Stomach (tissue), 4 donors: ENCODE measurements around the gene STPG4.

Source experiments
- CTCF ChIP-seq, 7 experiments: fragments of 450-650 bp in 4 of 7; fragments of 200-600 bp in 3 of 7; sonication (generic) in 3 of 7; IDR thresholded peaks; one replicate each; pipeline ENCODE4 v1.5.1; 2016 to 2019; ENCODE audit warnings: antibody characterized with exemption in 7 of 7, control low read depth in 2 of 7, mild to moderate bottlenecking in 1 of 7
- EP300 ChIP-seq: sonication (generic); formaldehyde crosslinking; IDR thresholded peaks from one replicate; pipeline ENCODE4 v1.6.1; 2017; ENCODE audit warnings: antibody characterized with exemption
- POLR2AphosphoS5 ChIP-seq, 3 donors: sonication (generic); formaldehyde crosslinking; IDR thresholded peaks; one replicate each; pipeline ENCODE4 v1.6.1; 2016; ENCODE audit warnings: antibody characterized with exemption in 3 of 3

GRCh38 chr2:47057687-47058002, 97.5 kb downstream of the STPG4 start:
- TF ChIP-seq EP300 (no peak), POLR2AphosphoS5 (IDR thresholded peaks at IDR 0.05) (no peak), CTCF (IDR thresholded peaks at IDR 0.05) (no peak)
